ENCODE results near the gene KCNK10. TPM values are rescaled to one million over a fixed set of nuclear protein-coding genes. Genes with fewer than 3 reads are reported as not detected.
"Not testable (repeated sequence)": the region's sequence is repeated elsewhere in the genome, so short reads cannot be mapped to it uniquely, and the experiment has no call there.

The KCNK10 gene
- total RNA-seq, 4 donors from 2014 or later, result not detected

- no peak for ATAC-seq (ENCODE audit: low FRiP score)
- no peak for TF ChIP-seq CTCF (IDR thresholded peaks at IDR 0.05)
- no peak for DNase-seq (ENCODE audit: low spot score)
These were observed 50.4 kb downstream of the KCNK10 start for GRCh38 chr14:88272390-88273269.

GRCh38 chr14:88271205-88271604, 51.9 kb downstream of the KCNK10 start:
- DNase-seq (ENCODE audit: low spot score) (no peak), ATAC-seq (ENCODE audit: low FRiP score) (no peak)
- no peak for TF ChIP-seq CTCF (IDR thresholded peaks at IDR 0.05)

- no peak for ATAC-seq (ENCODE audit: low FRiP score)
- TF ChIP-seq CTCF (IDR thresholded peaks at IDR 0.05), result no peak
These were observed 52.3 kb downstream of the KCNK10 start for GRCh38 chr14:88270776-88271175.

GRCh38 chr14:88269806-88270420, 53.2 kb downstream of the KCNK10 start:
- ATAC-seq (ENCODE audit: low FRiP score), result no peak
- no peak for DNase-seq (ENCODE audit: low spot score)
- TF ChIP-seq CTCF (IDR thresholded peaks at IDR 0.05), result no peak

More at GRCh38 chr14:88270776-88271175, 52.3 kb downstream of the KCNK10 start:
- DNase-seq (ENCODE audit: low spot score), result no peak

- ATAC-seq (ENCODE audit: low FRiP score) (no peak), DNase-seq (ENCODE audit: low spot score) (no peak)
- no peak for TF ChIP-seq CTCF (IDR thresholded peaks at IDR 0.05)
These were observed 56.6 kb downstream of the KCNK10 start for GRCh38 chr14:88266474-88266873.

- no peak for TF ChIP-seq CTCF (IDR thresholded peaks at IDR 0.05)
- no peak for ATAC-seq (ENCODE audit: low FRiP score)
- no peak for DNase-seq (ENCODE audit: low spot score)
These were observed 59.0 kb downstream of the KCNK10 start for GRCh38 chr14:88264116-88264515.

GRCh38 chr14:88261302-88261701, 61.8 kb downstream of the KCNK10 start:
- not testable (repeated sequence) for ATAC-seq (ENCODE audit: low FRiP score); DNase-seq (ENCODE audit: low spot score)
